PC-9 (cell line): Measurements from ENCODE around the gene SIM2.

Source experiments
- EZH2 ChIP-seq: fragments of 200-600 bp; sonication (generic); IDR thresholded peaks from 2 replicates; pipeline ENCODE4 v1.8.0; 2017; ENCODE audit warnings: antibody characterized with exemption, low read depth
- TF ChIP-seq, protein P1 (sequence below): fragments of 200-600 bp; sonication (generic); conservative IDR thresholded peaks from 2 replicates; pipeline ENCODE4 v1.6.1; 2017; ENCODE audit warnings: mixed run types, antibody characterized with exemption, mild to moderate bottlenecking, moderate library complexity

DNA sequence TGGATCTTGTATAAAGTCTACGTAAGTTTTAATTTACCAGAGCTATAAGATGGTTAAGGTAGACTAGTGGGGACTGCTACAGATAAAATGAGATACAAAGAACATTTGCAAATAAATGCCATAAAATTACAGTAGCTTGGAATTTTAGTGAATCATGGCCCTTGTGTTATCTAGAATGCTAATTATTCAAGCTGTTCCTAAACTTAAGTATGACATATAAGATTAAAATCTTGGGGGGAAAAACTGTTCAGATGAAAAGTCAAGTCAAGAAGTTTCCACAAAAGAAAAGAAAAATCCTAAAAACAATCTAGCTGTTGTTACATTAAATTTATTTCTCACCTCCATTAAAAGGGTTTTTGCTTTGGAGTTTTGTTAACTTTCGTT lies 51.7 kb downstream of the SIM2 start:
- TF ChIP-seq, protein P1, sequence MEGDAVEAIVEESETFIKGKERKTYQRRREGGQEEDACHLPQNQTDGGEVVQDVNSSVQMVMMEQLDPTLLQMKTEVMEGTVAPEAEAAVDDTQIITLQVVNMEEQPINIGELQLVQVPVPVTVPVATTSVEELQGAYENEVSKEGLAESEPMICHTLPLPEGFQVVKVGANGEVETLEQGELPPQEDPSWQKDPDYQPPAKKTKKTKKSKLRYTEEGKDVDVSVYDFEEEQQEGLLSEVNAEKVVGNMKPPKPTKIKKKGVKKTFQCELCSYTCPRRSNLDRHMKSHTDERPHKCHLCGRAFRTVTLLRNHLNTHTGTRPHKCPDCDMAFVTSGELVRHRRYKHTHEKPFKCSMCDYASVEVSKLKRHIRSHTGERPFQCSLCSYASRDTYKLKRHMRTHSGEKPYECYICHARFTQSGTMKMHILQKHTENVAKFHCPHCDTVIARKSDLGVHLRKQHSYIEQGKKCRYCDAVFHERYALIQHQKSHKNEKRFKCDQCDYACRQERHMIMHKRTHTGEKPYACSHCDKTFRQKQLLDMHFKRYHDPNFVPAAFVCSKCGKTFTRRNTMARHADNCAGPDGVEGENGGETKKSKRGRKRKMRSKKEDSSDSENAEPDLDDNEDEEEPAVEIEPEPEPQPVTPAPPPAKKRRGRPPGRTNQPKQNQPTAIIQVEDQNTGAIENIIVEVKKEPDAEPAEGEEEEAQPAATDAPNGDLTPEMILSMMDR, result no peak
- TF ChIP-seq EZH2, result no peak
